Measurements from ENCODE around the gene PPP2R3B.

The PPP2R3B gene

DNA sequence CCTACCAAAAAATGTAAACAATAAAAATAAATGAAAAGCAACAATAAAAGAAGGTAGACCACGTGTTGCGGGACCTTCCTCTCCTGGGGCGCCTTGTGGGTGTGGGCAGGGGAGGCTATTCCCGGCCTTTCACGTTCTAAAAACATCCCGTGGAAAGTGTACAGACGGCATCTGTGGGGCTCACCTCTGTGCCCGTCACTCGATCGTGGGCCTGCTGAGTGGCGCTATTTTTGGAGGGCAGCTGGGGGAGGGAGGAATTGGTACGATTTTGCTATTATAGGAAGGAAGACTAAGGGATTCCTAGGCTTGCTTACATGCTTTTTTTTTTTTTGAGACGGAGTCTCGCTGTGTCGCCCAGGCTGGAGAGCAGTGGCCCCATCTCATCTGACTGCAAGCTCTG is 13.6 kb upstream of the PPP2R3B start:
- no peak for TF ChIP-seq CTCF (conservative IDR thresholded peaks at IDR 0.05; ENCODE audit: low read depth)
- H3K27ac ChIP-seq: no peak overlapping the region
- DNase-seq (ENCODE audit: low spot score): no peak
- ChIA-PET POLR2A (ENCODE audit: low non-redundant PET) (no interaction called here), CTCF (no interaction called here)

DNA sequence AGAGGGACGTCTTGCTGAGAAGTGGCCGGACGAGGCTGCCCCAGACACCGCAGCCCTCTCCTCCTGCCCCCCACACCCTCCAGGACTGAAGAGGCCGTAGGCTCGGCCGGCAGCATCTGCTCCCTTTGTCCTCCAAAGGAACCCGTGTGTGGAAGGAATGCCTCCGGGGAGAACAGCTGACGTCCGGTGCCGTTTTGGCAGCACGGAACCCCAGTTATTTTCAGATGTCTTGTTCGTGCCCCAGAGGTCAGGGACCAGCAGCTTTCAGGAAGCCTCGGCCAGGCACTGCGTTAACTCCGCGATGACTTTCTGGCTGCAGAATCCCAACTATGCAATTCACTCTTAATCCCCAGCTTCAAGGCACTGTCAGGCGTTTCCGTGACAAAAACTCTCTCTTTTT is 10.9 kb upstream of the PPP2R3B start:
- TF ChIP-seq CTCF (conservative IDR thresholded peaks at IDR 0.05; ENCODE audit: low read depth): no peak
- ChIA-PET POLR2A (ENCODE audit: low non-redundant PET) (no interaction called here), CTCF (no interaction called here)
- no peak overlapping the region for H3K27ac ChIP-seq
- no peak for DNase-seq (ENCODE audit: low spot score)

GRCh38 chrX:394830-395229 is 8.1 kb upstream of the PPP2R3B start:
- TF ChIP-seq CTCF (conservative IDR thresholded peaks at IDR 0.05; ENCODE audit: low read depth): no peak
- CTCF ChIA-PET: no interaction called here
- POLR2A ChIA-PET (ENCODE audit: low non-redundant PET): no interaction called here
- no peak overlapping the region for H3K27ac ChIP-seq
- DNase-seq (ENCODE audit: low spot score): no peak

DNA sequence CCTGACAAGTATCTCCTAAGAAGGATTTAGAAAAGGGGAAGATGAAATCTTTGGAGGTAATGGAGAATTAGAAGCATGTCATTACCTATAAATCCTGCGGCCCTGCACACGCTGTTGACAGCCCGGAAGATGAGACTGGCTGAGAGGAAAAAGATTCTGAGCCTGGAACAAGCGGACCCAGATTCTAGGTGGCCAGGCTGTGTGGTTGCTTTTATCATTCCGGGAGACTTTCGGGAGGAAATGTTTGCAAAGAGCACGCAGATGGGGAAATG is 5.8 kb upstream of the PPP2R3B start:
- ChIA-PET POLR2A (ENCODE audit: low non-redundant PET) (no interaction called here), CTCF (no interaction called here)
- no peak for DNase-seq (ENCODE audit: low spot score)
- no peak overlapping the region for H3K27ac ChIP-seq
- TF ChIP-seq CTCF (conservative IDR thresholded peaks at IDR 0.05; ENCODE audit: low read depth): no peak

DNA sequence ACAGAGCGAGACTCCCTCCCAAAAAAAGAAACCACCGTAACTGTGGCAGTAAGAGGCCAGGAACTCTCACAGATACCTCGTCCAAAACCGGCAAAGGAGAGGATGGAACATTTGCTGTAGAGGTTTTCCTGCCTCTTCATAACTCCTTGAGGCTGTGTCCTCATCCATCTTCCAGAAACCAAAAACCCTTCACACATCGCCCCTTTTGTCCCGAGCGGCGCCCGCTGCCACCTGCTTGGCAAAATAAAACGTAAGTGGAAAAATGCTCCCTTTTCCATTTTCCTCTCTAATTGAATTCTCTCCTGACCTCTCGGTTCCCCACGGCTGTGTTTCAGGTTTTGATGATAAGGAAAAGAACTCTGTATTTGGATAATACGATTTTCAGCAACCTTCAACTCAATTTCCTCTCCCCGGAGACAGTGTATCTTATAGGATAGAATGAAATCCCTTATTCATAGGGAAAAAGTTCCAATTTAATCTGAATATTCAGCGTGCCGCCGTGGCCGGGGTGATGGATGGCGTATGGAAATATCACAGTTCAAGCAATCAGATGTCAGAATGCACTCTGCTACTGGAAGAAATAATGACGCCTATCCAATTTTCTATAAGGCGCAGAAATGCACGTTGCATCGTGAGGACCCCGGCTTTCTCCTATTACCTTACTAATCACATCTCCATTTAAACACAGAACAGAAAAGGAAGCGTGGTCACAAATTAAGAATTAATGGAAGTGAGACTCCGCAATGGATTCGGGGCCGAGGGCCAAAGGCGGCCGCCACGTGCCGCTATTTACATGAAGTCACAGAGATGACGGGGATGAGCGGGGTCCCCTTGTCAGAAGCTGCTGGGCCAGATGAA is 5.2 kb upstream of the PPP2R3B start:
- POLR2A ChIA-PET (ENCODE audit: low non-redundant PET): no interaction called here
- CTCF ChIA-PET: no interaction called here
- no peak overlapping the region for H3K27ac ChIP-seq
- TF ChIP-seq CTCF (conservative IDR thresholded peaks at IDR 0.05; ENCODE audit: low read depth): no peak
- no peak for DNase-seq (ENCODE audit: low spot score)

- TF ChIP-seq CTCF (conservative IDR thresholded peaks at IDR 0.05; ENCODE audit: low read depth): no peak
- no peak for DNase-seq (ENCODE audit: low spot score)
- POLR2A ChIA-PET (ENCODE audit: low non-redundant PET): no interaction called here
- CTCF ChIA-PET: no interaction called here
- no peak overlapping the region for H3K27ac ChIP-seq
Measured at GRCh38 chrX:390459-390858, 3.8 kb upstream of the PPP2R3B start.

All from RWPE1 (cell line).